Stimulated activated CD4-positive, alpha-beta T cell treated with anti-CD3 and anti-CD28 coated beads, TNF-alpha, amount 100 ng/mL, for 48 hours (primary cell): ENCODE data around the gene CLEC18B.
"Not testable (repeated sequence)": the region's sequence is repeated elsewhere in the genome, so short reads cannot be mapped to it uniquely, and the experiment has no call there.

Experiments used
- DNase-seq, 3 donors: peaks; one replicate each; pipeline ENCODE4 v3.0.0-alpha.2; 2020; ENCODE audit warnings: low read depth in 3 of 3

The CLEC18B gene

DNA sequence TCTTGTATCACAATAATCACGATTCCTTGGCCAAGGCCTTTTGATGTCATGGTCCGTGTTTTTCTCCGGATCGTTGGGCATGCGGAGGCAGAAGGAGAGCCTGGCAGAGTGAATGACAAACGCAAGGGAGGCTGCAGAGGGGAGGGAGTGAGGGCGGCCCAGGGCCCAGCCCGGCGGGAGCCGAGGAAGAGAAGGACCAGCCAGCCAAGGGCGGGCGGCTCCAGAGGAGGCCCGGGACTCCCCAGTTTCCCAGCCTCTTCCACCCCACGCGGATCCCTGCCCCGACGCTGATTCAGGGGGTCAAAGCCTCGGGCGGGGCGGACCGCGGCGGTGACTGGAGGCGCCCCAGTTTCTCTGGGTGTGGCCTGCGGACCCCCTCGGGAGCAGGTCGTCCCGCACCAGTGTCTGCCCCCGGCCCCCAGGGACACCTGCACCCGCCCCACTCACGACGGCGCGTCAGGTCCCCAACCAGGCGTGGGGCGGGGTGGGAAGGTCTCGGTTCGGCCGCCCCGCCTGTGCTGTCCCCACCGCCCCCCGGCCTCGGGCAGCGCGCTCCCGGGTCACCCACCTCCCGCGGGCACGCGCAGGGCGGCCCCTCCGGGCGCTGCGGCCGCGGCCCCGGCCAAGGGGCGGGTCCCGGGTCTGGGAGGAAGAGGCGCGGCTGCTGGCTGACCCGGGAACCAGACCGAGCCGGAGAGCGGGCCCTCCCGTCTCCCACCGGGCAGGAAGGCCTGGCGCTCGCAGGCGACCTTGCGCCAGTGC, 14.5 kb downstream of the CLEC18B start:
- DNase-seq, result not testable (repeated sequence)

DNA sequence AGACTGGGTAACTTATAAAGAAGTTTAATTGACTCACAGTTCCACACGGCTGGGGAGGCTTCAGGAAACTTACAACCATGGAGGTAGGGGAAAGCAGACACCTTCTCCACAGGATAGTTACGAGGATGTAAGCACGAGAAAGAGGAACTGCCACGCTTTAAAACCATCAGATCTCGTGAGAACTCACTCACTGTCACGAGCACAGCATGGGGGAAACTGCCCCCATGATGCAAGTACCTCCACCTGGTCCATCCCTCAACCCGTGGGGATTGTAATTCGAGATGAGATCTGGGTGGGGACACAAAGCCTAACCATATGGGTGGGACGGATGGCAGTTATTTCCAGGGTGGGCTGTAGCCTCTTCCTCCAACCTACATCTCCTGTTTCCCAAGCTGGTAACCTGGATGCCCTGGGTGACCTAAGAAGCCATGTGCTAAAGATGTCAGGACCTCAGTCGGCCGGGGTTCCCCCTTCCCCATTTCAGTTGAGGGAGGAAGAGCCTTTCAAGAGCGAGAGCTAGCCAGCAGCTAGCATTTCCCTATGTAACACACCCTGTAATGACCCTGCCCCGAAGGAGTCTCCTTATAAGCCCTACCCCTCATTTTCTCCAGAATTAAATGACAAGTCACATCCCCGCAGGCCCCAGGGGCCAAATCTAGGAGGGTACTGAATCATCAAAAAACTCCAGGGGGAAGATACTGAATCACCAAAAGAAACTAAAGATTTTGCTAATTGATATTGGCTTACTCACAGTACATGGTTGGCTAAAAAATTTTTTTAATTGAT, 16.9 kb downstream of the CLEC18B start:
- not testable (repeated sequence) for DNase-seq

DNA sequence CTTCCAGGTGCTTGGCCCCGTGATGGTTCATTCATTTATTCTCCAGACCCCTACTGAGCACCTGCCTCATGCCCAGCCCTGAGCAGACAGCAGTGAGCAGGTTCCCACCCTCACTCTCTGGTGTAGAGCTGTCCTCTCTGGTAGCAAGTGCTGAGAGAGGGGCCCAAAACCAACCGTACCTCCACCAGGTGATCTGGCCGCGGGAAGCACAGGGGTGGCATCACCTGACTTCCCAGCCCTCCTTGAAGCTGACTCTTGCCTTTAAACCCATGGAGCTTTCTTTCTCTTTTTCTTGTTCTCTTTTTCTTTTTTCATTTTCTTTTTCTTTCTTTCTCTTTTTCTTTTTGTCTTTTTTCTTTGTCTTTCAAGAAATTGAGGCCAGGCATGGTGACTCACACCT, 21.0 kb downstream of the CLEC18B start:
- DNase-seq, result not testable (repeated sequence)

DNA sequence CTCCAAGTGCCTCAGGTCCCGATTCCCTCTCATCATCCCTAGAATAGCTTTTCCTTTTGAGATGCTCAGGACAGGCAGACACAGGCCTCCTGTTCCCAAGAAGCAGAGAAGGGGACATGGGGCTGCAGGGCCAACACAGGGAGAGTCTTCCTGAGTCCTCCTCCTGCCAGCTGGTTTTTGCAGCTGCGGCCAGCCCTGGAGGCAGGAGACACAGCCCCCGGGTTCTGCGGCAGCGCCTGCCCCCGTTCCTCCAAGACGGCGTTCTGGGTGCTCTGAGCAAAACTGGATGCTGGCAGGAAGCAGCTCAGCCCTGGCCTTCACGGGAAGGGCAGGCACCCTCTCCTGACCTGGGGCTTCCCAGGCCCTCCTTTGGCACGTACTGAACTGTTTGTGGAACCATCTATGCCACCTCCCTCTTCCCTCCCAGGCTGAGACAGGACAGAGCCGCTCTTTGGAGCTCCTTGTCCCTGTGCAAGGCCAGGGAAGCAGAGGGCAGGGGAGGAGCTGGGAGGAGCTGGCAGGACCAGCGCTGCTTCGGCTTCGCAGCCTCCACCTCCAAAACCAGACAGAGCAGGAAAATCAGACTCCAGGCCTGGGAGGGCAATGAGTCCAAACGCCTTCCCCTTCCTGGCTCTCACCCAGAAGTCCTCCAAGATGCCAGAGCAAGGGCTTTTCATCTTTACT, 22.9 kb downstream of the CLEC18B start:
- not testable (repeated sequence) for DNase-seq

DNA sequence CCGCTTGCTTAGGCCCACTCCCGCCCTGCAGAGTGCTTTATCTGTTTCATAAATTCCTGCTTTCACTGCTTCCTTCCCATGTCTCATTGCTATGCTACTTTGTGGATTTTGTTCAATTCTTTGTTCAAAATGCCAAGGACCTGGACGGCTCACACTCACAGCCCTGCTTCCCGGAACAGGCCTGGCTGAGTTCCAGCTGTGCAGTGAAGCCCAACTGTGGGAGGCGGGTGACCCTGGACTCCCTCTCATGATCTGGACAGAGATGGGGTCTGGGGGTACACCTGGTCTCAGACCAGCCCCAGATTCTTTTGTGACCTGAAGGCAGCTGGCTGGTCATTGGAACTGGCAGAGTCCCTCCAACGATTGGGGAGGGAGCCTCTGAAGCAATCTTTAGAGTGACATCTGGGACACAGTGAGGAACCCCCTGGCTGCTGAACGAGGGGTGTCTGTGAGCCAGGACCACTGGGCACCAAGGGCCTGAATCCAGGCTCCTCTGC, 24.7 kb downstream of the CLEC18B start:
- DNase-seq, result not testable (repeated sequence)

DNA sequence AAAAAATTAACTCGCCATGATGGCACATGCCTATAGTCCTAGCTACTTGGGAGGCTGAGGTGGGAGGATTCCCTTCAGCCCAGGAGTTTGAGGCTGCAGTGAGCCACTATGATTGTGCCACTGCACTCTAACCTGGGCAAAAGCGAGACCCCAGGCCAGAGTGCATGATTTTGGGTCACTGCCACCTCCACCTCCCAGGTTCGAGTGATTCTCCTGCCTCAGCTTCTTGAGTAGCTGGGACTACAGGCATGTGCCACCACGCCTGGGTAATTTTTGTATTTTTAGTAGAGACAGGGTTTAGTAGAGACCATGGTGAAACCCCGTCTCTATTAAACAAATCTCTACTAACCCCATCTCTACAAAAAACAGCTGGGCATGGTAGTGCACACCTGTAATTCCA, 26.7 kb downstream of the CLEC18B start:
- DNase-seq, result not testable (repeated sequence)

DNA sequence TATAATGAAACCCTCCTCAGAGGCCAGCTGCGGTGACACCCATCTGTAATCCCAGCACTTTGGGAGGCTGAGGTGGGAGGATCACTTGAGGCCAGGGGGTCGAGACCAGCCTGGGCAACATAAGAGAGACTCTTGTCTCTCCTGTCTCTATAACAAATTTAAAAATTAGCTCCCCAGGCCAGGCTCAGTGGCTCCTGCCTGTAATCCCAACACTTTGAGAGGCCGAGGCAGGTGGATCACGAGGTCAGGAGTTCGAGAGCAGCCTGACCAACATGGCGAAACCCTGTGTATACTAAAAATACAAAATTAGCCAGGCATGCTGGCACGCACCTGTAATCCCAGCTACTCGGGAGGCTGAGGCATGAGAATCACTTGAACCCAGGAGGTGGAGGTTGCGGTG, 27.1 kb downstream of the CLEC18B start:
- not testable (repeated sequence) for DNase-seq

DNA sequence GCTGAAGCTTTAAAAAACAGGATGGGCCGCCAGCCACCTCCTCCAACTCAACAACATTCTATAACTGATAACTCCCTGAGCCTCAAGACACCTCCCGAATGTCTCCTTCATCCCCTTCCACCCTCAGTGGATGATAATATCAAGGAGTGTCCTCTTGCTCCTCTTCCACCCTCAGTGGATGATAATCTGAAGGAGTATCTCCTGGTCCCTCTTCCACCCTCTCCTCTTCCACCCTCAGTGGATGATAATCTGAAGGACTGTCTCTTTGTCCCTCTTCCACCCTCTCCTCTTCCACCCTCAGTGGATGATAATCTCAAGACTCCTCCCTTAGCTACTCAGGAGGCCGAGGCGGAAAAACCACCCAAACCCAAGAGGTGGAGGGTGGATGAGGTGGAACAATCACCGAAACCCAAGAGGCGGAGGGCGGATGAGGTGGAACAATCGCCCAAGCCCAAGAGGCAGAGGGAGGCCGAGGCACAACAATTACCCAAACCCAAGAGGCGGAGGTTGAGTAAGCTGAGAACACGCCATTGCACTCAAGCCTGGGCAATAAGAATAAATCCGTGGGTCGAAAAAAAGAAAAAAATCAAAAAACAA, 29.7 kb downstream of the CLEC18B start:
- DNase-seq, result not testable (repeated sequence)

DNA sequence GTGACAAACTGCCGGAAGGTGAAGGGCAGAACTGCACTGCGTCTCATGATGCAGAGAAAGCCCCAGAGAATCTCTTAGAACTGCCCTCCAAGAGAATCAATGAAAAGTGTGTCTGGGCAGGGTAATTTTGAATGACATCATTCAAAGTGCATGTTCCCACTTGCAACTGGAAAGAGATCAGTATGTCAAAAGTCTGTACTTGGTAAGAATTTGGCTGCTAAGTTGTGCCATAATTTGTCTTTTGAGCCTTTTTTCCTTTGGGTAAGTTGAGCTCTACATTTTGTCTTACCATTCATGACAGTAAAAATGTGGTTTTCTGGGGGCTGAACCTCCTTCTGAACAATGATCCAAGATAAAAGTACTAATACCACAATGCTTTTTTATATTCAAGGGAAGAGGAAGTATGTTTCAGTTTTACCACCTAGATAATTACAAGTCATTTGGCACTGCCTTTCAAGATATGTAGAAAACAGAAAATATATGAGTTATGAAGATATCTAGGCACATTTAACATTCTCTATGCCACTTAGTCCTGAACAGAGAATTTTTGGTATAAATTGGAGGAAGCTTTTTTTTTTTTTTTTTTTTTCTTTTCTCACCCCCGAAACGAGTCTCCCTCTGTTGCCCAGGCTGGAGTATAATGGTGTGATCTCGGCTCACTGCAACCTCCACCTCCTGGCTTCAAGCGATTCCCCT, 38.8 kb downstream of the CLEC18B start:
- DNase-seq, result not testable (repeated sequence)

DNA sequence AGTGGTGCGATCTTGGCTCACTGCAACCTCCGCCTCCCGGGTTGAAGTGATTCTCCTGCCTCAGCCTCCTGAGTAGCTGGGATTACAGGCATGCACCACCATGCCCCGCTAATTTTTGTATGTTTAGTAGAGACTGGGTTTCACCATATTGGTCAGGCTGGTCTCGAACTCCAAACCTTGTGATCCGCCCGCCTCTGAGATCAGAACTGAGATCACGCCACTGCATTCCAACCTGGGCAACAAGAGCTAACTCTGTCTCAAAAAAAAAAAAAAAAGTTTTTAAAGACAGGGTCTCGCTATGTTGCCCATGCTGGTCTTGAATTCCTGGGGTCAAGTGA, 47.5 kb downstream of the CLEC18B start:
- not testable (repeated sequence) for DNase-seq

DNA sequence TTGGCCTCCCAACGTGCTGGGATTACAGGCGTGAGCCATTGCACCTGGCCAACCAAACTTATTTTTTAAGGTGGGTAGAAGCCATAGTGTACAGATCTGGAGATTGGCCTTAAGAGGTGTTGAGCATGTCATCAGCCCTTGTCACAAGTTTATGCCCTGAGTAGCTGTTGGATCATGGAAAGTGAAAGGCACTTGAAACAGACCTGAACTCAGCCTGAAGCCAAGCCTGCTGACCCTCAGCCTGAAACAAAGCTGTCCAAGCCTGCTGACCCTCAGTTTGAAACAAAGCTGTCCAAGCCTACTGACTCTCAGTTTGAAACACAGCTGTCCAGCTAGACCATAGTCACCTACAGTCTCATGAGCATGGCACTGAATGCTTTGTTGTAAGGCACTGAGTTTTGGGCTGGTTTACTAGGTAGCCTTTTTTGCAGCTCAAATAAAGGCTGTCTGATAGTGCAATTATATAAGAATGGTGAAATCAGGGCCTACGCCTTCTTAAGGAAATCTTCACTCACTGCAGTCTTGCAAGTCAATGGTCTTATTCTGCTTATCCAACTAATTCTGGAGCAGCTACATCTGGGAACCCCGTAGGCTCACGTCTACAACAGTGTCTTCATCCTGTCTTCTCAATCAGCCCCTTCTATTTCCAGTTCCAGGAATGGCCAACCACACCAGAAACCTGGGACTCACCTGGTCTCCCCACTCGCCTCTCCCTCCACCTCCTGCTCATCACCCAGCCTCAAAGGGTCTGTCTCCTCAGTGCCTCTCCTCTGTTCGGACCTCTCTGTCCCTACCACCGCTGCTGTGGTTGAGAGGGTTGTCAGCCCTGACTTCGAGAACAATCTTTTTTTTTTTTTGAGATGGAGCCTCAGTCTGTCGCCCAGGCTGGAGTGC, 48.1 kb downstream of the CLEC18B start:
- DNase-seq, result no peak

DNA sequence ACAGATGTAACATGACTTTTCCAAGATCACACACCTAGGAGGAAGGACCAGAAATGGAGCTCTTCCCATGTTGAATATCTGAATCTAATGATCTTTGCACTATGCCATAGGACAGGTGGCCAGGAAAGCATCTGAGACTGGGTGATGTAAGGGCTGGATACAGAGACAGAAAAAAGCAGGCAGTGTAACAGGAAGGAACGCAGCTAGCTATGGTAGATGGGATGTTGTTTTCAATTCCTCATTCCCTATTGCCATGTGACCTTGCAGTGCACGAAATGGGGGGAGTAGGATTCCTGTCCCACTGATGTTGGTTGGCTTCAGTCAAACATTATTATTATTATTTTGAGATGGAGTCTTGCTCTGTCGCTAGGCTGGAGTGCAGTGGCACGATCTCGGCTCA, 48.9 kb downstream of the CLEC18B start:
- DNase-seq, result no peak

DNA sequence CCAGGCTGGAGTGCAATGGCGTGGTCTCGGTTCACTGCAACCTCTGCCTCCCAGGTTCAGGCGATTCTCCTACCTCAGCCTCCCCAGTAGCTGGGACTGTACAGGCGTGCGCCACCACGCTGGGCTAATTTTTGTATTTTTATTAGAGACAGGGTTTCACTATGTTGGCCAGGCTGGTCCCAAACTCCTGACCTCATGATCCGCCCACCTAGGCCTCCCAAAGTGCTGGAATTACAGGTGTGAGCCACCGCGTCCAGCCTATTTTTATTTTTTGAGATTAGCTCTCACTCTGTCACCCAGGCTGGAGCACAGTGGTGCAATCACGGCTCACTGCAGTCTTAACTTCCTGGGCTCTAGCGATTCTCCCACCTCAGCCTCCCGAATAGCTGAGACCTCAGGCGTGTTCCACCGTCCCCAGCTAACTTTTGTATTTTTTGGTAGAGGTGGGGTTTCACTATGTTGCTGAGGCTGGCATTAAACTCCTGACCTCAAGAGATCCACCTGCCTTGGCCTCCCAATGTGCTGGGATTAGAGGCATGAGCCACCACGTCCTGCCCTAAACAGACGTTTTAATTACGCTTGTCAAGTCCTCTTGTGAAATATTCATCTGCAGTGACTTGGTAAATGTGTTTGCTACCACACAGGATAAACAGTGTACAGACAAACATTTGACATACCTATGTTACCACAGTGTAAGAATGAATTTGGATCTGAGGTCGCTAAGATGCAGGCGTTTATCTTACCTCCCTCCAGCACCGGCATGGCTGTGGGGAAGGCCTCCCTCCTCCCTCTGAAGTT, 50.7 kb downstream of the CLEC18B start:
- DNase-seq, result not testable (repeated sequence)

DNA sequence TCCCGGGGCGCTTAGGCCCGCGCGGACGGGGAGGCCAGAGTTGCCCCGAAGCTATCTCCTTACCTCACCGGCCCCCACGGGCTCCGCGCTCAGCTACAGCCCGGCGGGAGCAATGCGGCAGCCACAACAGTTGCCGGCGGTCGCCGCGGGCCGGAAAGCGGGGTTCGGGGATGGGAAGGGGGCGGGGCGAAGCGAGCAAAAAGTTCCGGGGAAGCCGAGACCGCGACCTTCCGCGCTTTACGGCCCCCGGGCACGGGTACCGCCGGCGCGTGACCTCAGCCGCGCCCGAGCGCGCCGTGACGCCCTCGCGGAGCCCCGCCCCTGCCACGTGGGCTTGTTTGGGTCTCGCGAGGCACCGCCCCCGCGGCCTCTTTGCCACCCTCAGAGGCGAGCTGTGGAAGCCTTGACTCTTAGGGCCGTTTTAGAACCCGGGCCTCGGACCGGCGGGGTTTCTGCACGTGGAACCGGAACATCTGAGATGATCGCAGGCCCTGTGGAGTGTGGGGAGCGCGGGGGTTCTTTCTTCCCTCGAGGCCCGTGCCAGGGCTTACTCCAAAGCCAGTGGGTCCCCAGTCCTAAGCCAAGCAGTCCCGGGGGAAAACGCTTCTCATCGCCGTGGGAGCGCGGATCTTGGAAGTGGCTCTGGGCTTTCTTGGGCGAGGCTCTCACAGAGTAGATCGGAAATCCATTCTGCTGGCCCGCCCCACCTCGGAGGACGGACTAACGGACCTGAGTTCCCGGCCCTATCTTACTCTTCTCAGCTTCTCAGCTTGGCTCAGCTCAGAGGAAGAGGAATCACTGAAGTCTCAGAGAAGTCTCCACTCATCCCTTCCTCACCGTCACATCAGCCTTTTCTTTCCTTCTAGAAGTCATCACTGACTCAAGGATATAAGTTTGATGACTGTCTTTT, 53.0 kb downstream of the CLEC18B start:
- DNase-seq, result peak; percentile 93 to 100 (median 94)

DNA sequence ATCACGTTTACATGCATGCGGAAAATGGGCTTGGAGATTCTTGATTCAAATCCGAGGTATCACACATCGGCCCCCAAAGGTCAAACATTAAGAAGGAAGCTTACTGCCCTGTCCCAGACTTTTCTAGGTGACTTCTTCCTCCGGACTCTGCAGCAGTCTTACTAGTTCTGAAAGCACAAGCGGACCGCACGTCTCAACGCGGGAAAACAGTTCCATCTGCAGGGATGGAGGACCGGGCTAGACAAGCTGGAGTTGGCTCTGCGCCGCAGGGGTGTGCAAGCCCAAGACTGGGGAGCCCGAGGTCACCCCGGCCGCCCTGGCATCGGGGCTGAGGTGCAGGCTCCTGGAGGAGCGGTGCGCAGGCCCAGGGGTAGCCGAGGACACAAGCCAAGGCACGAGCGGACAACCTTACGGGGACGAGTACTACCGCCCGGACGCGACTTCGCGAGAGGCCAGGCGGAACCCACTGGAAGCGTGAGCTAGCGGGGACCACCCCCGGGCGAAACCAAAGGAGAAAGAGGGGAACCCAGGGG, 53.7 kb downstream of the CLEC18B start:
- DNase-seq, result peak; percentile 4 to 44 (median 10)

DNA sequence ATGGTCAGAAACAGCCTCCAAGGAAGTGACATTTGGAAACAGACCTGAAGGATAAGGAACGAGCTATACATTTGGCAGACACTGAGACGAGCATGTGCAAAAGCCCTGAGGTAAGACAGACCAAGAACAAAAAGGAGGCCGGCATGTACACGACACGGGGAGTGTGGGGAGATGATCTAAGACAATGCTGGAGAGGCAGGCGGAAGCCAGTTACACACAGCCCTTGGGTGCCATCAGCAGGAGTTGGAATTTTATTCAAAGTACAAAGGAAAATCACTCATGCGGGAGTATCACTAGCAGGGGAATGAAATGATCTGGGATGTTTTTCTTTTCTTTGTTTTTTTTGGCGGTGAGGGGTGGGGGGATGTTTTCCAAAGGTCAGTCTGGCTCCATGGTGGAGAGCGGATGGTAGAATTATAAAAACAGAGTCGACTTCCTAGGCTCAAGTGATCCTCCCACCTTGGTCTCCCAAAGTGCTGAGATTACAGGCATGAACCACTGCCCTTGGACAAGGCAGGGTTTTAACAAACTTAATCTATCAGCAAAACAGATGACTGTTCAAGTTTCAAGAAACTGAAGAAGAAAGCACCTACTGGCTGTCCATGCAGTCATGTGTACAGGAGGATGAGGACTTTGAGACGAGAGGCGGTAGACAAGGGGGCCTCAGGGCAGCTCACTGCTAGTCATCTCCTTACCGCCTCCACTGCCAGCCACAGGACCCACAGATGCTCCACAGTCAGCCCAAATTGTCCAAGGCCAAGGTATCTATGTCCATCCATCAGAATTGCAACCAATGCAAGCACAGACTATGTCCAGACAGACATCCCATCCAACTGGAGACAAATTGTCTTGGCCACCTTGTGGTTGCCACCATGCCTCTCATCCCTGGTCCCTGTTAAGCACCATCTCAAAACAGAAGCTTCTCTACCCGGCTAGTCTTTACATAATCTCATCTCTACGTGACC, 59.4 kb downstream of the CLEC18B start:
- DNase-seq, result not testable (repeated sequence)
